H1 (cell line): Measurements from ENCODE around the gene RNF144A.

Source experiments
- BRCA1 ChIP-seq: IDR thresholded peaks from 2 replicates; pipeline ENCODE4 v1.6.1; 2012; ENCODE audit warnings: low read depth, low read length, improper control_type of control experiment
- CTCF ChIP-seq, 3 experiments: IDR thresholded peaks; 1 replicate in 2 of 3; 2 replicates in 1 of 3; pipeline versions ENCODE4 v1.5.1 to v1.6.1; 2011; ENCODE audit warnings: low read length in 3 of 3, mild to moderate bottlenecking in 3 of 3, inconsistent platforms in 2 of 3, low read depth in 1 of 3, moderate library complexity in 1 of 3; ENCODE audit not compliant: insufficient read depth in 1 of 3; ENCODE audit errors: control extremely low read depth in 1 of 3
- EP300 ChIP-seq, 2 experiments: IDR thresholded peaks; 1 replicate in 1 of 2; 2 replicates in 1 of 2; pipeline ENCODE4 v1.6.1; 2011 to 2012; ENCODE audit warnings: low read depth in 2 of 2, low read length in 2 of 2, mild to moderate bottlenecking in 2 of 2, borderline replicate concordance in 1 of 2, inconsistent platforms in 1 of 2, moderate library complexity in 1 of 2
- EZH2 ChIP-seq: fragments of 200-600 bp; sonication (generic); IDR thresholded peaks from 2 replicates; pipeline ENCODE4 v1.7.1; 2012; ENCODE audit warnings: low read depth, mild to moderate bottlenecking, moderate library complexity, low read length, inconsistent platforms; ENCODE audit not compliant: severe bottlenecking
- KDM1A ChIP-seq: fragments of 200-600, 300-600 bp; sonication (generic); IDR thresholded peaks from 2 replicates; pipeline ENCODE4 v1.7.1; 2016; ENCODE audit warnings: mild to moderate bottlenecking, low read length, borderline replicate concordance
- KDM5A ChIP-seq: fragments of 200-600 bp; IDR thresholded peaks from 2 replicates; pipeline ENCODE4 v1.7.1; 2012; ENCODE audit warnings: mild to moderate bottlenecking, low read length, inconsistent platforms, mixed read lengths
- MAFK ChIP-seq: IDR thresholded peaks from 2 replicates; pipeline ENCODE4 v1.6.1; 2012; ENCODE audit warnings: low read depth, mild to moderate bottlenecking, improper control_type of control experiment, low read length
- POLR2A ChIP-seq, 2 experiments: IDR thresholded peaks; 1 replicate in 1 of 2; 2 replicates in 1 of 2; pipeline ENCODE4 v1.6.1; 2011; ENCODE audit warnings: low read depth in 2 of 2, low read length in 2 of 2, mild to moderate bottlenecking in 2 of 2; ENCODE audit errors: control extremely low read depth in 1 of 2
- POLR2AphosphoS5 ChIP-seq: IDR thresholded peaks from 2 replicates; pipeline ENCODE4 v1.6.1; 2011; ENCODE audit warnings: low read depth, low read length
- POU5F1 ChIP-seq: IDR thresholded peaks from 2 replicates; pipeline ENCODE4 v1.6.1; 2011; ENCODE audit warnings: low read depth, mild to moderate bottlenecking, low read length, moderate library complexity
- RFX5 ChIP-seq: IDR thresholded peaks from 2 replicates; pipeline ENCODE4 v1.6.1; 2011; ENCODE audit warnings: low read depth, low read length, improper control_type of control experiment, borderline replicate concordance
- SUZ12 ChIP-seq: fragments of 200-600 bp; sonication (generic); IDR thresholded peaks from 2 replicates; pipeline ENCODE4 v1.6.1; 2012; ENCODE audit warnings: mild to moderate bottlenecking, inconsistent platforms, low read length, moderate library complexity, mixed read lengths

- no peak for TF ChIP-seq POLR2AphosphoS5
- no peak for TF ChIP-seq BRCA1
- no peak for TF ChIP-seq EP300 (IDR thresholded peaks at IDR 0.05; ENCODE audit: borderline replicate concordance in 1 of 2, low read depth in 2 of 2, low read length in 2 of 2)
- TF ChIP-seq MAFK, result no peak
- no peak for TF ChIP-seq CTCF (IDR thresholded peaks at IDR 0.05; ENCODE audit: control extremely low read depth in 1 of 3, insufficient read depth in 1 of 3, low read depth in 1 of 3, low read length in 3 of 3)
- no peak for TF ChIP-seq EZH2
- TF ChIP-seq POLR2A (IDR thresholded peaks at IDR 0.05; ENCODE audit: control extremely low read depth in 1 of 2, low read depth in 2 of 2, low read length in 2 of 2), result no peak
- TF ChIP-seq SUZ12, result no peak
- TF ChIP-seq POU5F1, result no peak
- TF ChIP-seq KDM1A, result no peak
- TF ChIP-seq KDM5A, result no peak
- TF ChIP-seq RFX5, result no peak
Observed at GRCh38 chr2:7028846-7029245, 111.6 kb downstream of the RNF144A start.
